Central memory CD8-positive, alpha-beta T cell (primary cell): ENCODE data around the gene MAG.

Source experiments
- ATAC-seq: fragments of 150-1000 bp; cut with Tn5 transposase; replicated peaks from 2 replicates; pipeline ENCODE4 v1.10.0; 2022; ENCODE audit warnings: mild to moderate bottlenecking, moderate FRiP score, moderate number of reproducible peaks; ENCODE audit not compliant: poor library complexity, severe bottlenecking; ENCODE audit errors: extremely low read depth
- DNase-seq, 2 donors: peaks; one replicate each; pipeline ENCODE4 v3.0.0; 2021; ENCODE audit warnings: low spot score in 2 of 2
- H3K27ac Mint-ChIP-seq: one replicate; pipeline ENCODE4 v1.8.0; 2022; ENCODE audit warnings: low read depth, mild to moderate bottlenecking, moderate library complexity, mixed read lengths
- H3K27me3 Mint-ChIP-seq: one replicate; pipeline ENCODE4 v1.8.0; 2022; ENCODE audit warnings: mixed read lengths
- H3K36me3 Mint-ChIP-seq: one replicate; pipeline ENCODE4 v1.8.0; 2022; ENCODE audit warnings: mild to moderate bottlenecking, moderate library complexity, mixed read lengths; ENCODE audit not compliant: insufficient read depth
- H3K4me1 Mint-ChIP-seq: one replicate; pipeline ENCODE4 v1.8.0; 2022; ENCODE audit warnings: mixed read lengths
- H3K4me3 Mint-ChIP-seq: one replicate; pipeline ENCODE4 v1.8.0; 2022; ENCODE audit warnings: mild to moderate bottlenecking, moderate library complexity, mixed read lengths
- H3K9me3 Mint-ChIP-seq: one replicate; pipeline ENCODE4 v1.8.0; 2022; ENCODE audit warnings: mixed read lengths

The MAG gene

DNA sequence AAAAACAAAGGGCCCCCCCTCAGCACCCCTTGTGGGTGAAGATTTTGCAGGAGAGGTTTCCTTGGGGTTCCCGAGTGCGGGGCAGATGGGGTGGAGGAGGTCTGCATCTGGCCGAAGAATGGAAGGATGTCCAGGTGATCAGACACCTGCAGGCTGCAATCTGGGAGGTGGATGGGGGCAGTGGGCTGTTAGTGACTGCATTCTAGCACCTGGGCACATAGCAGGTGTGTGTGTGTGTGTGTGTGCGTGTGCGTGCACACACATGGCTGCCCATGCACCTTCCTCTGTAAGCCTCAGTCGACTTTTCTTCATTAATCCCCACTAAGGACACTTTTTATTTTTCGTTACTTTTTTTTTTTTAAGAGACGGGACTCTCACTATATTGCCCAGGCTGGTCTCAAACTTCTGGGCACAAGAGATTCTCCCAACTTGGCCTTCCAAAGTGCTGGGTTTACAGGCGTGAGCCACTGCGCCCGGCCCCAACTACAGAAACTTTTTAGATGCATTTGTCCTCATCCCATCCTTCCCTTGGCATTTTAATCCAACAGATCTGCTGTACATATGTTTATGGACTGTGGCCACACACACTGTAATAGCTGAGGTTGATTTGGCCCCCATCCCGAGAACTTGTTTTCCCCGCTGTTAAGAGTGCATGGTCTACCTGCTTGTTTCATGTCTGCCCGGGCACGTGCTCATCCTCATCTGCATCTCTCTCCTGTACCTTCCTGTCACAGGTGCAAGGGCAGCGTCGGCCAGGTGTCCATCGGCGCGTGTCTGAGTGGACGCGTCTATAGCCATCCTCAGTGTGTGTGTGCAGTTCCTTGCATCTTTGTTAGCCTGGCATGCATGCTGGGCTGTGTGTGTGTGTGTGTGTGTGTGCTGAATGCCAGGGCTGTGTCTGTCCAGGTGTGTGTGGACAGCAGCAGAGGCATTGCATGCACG is 731 bp downstream of the MAG start:
- ATAC-seq = no peak
- DNase-seq = no peak
- Mint-ChIP-seq H3K9me3 (no peaks in the 10 kb centered on the region), H3K4me3 (no peak overlapping the region), H3K36me3 (peaks cover 2% of the 10 kb centered on the region), H3K4me1 (no peaks in the 10 kb centered on the region), H3K27ac (no peak overlapping the region), H3K27me3 (peaks cover 10% of the 10 kb centered on the region)

DNA sequence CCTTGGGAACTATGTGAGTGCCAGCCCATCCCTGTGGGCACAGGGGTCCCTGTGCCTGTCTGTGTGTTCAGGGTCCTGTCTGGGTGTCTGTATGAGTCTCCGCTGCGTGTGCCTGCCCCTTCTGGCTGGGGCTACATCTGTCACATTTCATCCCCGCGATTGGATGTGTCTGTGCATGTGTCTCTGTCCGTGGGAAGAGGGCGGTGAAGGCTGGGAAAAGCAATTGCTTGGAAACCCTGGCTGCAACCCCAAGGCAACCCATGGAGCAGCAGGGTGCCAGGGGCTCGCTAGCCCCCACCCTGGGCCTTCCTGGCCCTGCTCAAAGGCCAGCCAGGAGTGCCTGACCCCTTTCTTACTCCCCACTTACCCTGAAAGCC is 1.4 kb downstream of the MAG start:
- peaks cover 2% of the 10 kb centered on the region for H3K36me3 Mint-ChIP-seq
- H3K27me3 Mint-ChIP-seq = peaks cover 10% of the 10 kb centered on the region
- no peak overlapping the region for H3K27ac Mint-ChIP-seq
- ATAC-seq = no peak
- DNase-seq = no peak
- no peak overlapping the region for H3K4me3 Mint-ChIP-seq
- H3K9me3 Mint-ChIP-seq = no peaks in the 10 kb centered on the region
- H3K4me1 Mint-ChIP-seq = no peaks in the 10 kb centered on the region

GRCh38 chr19:35293808-35294207 is 1.8 kb downstream of the MAG start:
- no peak overlapping the region for H3K4me3 Mint-ChIP-seq
- peaks cover 2% of the 10 kb centered on the region for H3K36me3 Mint-ChIP-seq
- H3K4me1 Mint-ChIP-seq = no peaks in the 10 kb centered on the region
- H3K9me3 Mint-ChIP-seq = no peaks in the 10 kb centered on the region
- DNase-seq (no peak), ATAC-seq (no peak)
- peaks cover 10% of the 10 kb centered on the region for H3K27me3 Mint-ChIP-seq
- H3K27ac Mint-ChIP-seq = no peak overlapping the region

GRCh38 chr19:35294328-35294727 is 2.4 kb downstream of the MAG start:
- H3K9me3 Mint-ChIP-seq = no peaks in the 10 kb centered on the region
- no peak overlapping the region for H3K4me3 Mint-ChIP-seq
- H3K36me3 Mint-ChIP-seq = peaks cover 2% of the 10 kb centered on the region
- H3K27ac Mint-ChIP-seq = no peak overlapping the region
- peaks cover 10% of the 10 kb centered on the region for H3K27me3 Mint-ChIP-seq
- no peak for ATAC-seq
- no peak for DNase-seq
- H3K4me1 Mint-ChIP-seq = no peaks in the 10 kb centered on the region

- DNase-seq = no peak
- no peak overlapping the region for H3K4me3 Mint-ChIP-seq
- H3K4me1 Mint-ChIP-seq = no peaks in the 10 kb centered on the region
- H3K9me3 Mint-ChIP-seq = no peaks in the 10 kb centered on the region
- H3K27me3 Mint-ChIP-seq = peaks cover 10% of the 10 kb centered on the region
- peaks cover under 1% of the 10 kb centered on the region for H3K36me3 Mint-ChIP-seq
- no peak for ATAC-seq
- no peak overlapping the region for H3K27ac Mint-ChIP-seq
These were observed 3.2 kb downstream of the MAG start for GRCh38 chr19:35294859-35295791.

GRCh38 chr19:35295792-35296462 is 4.0 kb downstream of the MAG start:
- Mint-ChIP-seq H3K9me3 (no peaks in the 10 kb centered on the region), H3K4me3 (no peak overlapping the region), H3K36me3 (no peaks in the 10 kb centered on the region), H3K4me1 (no peaks in the 10 kb centered on the region), H3K27ac (no peak overlapping the region), H3K27me3 (peaks cover 9% of the 10 kb centered on the region)
- no peak for DNase-seq
- ATAC-seq = peak; percentile 68

- Mint-ChIP-seq H3K27ac (no peak overlapping the region), H3K9me3 (no peaks in the 10 kb centered on the region), H3K4me1 (no peaks in the 10 kb centered on the region), H3K27me3 (no peaks in the 10 kb centered on the region), H3K36me3 (no peaks in the 10 kb centered on the region), H3K4me3 (no peak overlapping the region)
- ATAC-seq = no peak
- DNase-seq = no peak
These were observed 4.9 kb downstream of the MAG start for GRCh38 chr19:35296644-35297514.

GRCh38 chr19:35297515-35297848 is 5.5 kb downstream of the MAG start:
- Mint-ChIP-seq H3K4me1 (no peaks in the 10 kb centered on the region), H3K4me3 (no peak overlapping the region), H3K36me3 (no peaks in the 10 kb centered on the region), H3K27me3 (no peaks in the 10 kb centered on the region), H3K27ac (no peak overlapping the region), H3K9me3 (no peaks in the 10 kb centered on the region)
- DNase-seq (no peak), ATAC-seq (no peak)

DNA sequence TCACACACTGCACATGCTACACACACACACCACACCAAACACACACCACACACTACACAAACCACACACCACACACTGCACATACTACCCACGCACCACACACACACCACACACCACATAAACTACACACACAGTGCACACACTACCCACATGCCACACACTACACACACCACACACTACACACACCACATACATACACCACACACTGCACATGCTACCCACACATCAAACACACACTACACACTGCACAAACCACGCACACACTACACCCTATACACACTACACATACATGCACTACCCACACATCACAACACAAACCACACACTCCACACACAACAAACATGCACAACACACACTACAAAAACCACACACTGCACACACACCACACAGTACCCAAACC is 6.0 kb downstream of the MAG start:
- Mint-ChIP-seq H3K36me3 (no peaks in the 10 kb centered on the region), H3K27me3 (no peaks in the 10 kb centered on the region), H3K9me3 (no peaks in the 10 kb centered on the region), H3K4me3 (no peak overlapping the region), H3K4me1 (no peaks in the 10 kb centered on the region), H3K27ac (no peak overlapping the region)
- DNase-seq = no peak
- ATAC-seq = no peak

- no peaks in the 10 kb centered on the region for H3K27me3 Mint-ChIP-seq
- no peaks in the 10 kb centered on the region for H3K4me1 Mint-ChIP-seq
- ATAC-seq (no peak), DNase-seq (no peak)
- no peaks in the 10 kb centered on the region for H3K9me3 Mint-ChIP-seq
- no peak overlapping the region for H3K4me3 Mint-ChIP-seq
- no peaks in the 10 kb centered on the region for H3K36me3 Mint-ChIP-seq
- H3K27ac Mint-ChIP-seq = no peak overlapping the region
These were observed 6.6 kb downstream of the MAG start for GRCh38 chr19:35298561-35298972.

DNA sequence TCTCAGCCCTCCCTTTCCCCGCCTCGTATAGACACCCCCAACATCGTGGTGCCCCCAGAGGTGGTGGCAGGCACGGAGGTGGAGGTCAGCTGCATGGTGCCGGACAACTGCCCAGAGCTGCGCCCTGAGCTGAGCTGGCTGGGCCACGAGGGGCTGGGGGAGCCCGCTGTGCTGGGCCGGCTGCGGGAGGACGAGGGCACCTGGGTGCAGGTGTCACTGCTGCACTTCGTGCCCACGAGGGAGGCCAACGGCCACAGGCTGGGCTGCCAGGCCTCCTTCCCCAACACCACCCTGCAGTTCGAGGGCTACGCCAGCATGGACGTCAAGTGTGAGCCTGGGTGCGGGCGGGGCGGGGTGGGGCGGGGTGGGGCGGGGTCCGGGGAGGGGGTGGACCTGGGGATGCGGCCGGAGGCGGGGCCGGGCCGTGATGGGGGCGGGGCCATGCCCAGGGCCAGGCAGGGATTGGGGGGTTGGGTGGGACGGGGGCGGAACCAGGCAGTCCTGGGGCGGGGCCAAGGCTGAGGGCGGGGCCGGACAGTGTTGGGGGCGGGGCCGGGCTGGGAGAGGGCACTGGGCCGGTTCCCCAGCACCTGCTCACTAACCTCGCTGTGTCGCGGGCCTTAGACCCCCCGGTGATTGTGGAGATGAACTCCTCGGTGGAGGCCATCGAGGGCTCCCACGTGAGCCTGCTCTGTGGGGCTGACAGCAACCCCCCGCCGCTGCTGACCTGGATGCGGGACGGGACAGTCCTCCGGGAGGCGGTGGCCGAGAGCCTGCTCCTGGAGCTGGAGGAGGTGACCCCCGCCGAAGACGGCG is 7.8 kb downstream of the MAG start:
- DNase-seq (no peak), ATAC-seq (no peak)
- Mint-ChIP-seq H3K36me3 (no peaks in the 10 kb centered on the region), H3K4me1 (no peaks in the 10 kb centered on the region), H3K9me3 (no peaks in the 10 kb centered on the region), H3K27ac (no peak overlapping the region), H3K27me3 (no peaks in the 10 kb centered on the region), H3K4me3 (no peak overlapping the region)
